ENCODE data around the gene MEF2D.

The MEF2D gene

GRCh38 chr1:156523801-156524480 lies 23.4 kb upstream of the MEF2D start:
- DNase-seq, result no peak

- no peak for DNase-seq
Measured at GRCh38 chr1:156522443-156522970, 21.9 kb upstream of the MEF2D start.

- no peak for DNase-seq
Measured at GRCh38 chr1:156517748-156518147, 17.2 kb upstream of the MEF2D start.

GRCh38 chr1:156516821-156517220 lies 16.2 kb upstream of the MEF2D start:
- no peak for DNase-seq

GRCh38 chr1:156515956-156516355 lies 15.4 kb upstream of the MEF2D start:
- DNase-seq, result no peak

- no peak for DNase-seq
Measured at GRCh38 chr1:156513185-156513584, 12.6 kb upstream of the MEF2D start.

- no peak for DNase-seq
Measured at GRCh38 chr1:156511644-156512043, 11.1 kb upstream of the MEF2D start.

GRCh38 chr1:156510709-156511108 lies 10.1 kb upstream of the MEF2D start:
- DNase-seq, result no peak

GRCh38 chr1:156509424-156510034 lies 9.0 kb upstream of the MEF2D start:
- DNase-seq, result no peak

- DNase-seq, result no peak
Measured at GRCh38 chr1:156508955-156509234, 8.3 kb upstream of the MEF2D start.

- DNase-seq, result peak; percentile 17
Measured at GRCh38 chr1:156508205-156508954, 7.8 kb upstream of the MEF2D start.

- no peak for DNase-seq
Measured at GRCh38 chr1:156506450-156506849, 5.9 kb upstream of the MEF2D start.

GRCh38 chr1:156505679-156506298 lies 5.2 kb upstream of the MEF2D start:
- no peak for DNase-seq

GRCh38 chr1:156504821-156505678 lies 4.5 kb upstream of the MEF2D start:
- DNase-seq, result peak; percentile 95

- DNase-seq, result no peak
Measured at GRCh38 chr1:156504438-156504813, 3.9 kb upstream of the MEF2D start.

GRCh38 chr1:156503698-156504437 lies 3.3 kb upstream of the MEF2D start:
- DNase-seq, result no peak

- no peak for DNase-seq
Measured at GRCh38 chr1:156502894-156503697, 2.5 kb upstream of the MEF2D start.

GRCh38 chr1:156502391-156502893 lies 1.9 kb upstream of the MEF2D start:
- DNase-seq, result no peak

GRCh38 chr1:156500793-156501506 lies 375 bp upstream of the MEF2D start:
- peak; percentile 91 for DNase-seq
